Ishikawa (cell line): Measurements from ENCODE around the gene ACHE.

ENCODE experiments used
- CEBPB ChIP-seq: IDR thresholded peaks from 2 replicates; pipeline ENCODE4 v1.6.1; 2012
- CREB1 ChIP-seq: IDR thresholded peaks from 2 replicates; pipeline ENCODE4 v1.6.1; 2012; ENCODE audit warnings: low read depth
- EGR1 ChIP-seq: IDR thresholded peaks from 2 replicates; pipeline ENCODE4 v1.6.1; 2012
- EP300 ChIP-seq: IDR thresholded peaks from 2 replicates; pipeline ENCODE4 v1.6.1; 2012; ENCODE audit warnings: borderline replicate concordance
- FOXM1 ChIP-seq: IDR thresholded peaks from 2 replicates; pipeline ENCODE4 v1.6.1; 2012; ENCODE audit warnings: low read depth, borderline replicate concordance
- NFIC ChIP-seq: IDR thresholded peaks from 2 replicates; pipeline ENCODE4 v1.6.1; 2012
- RAD21 ChIP-seq: IDR thresholded peaks from 2 replicates; pipeline ENCODE4 v1.6.1; 2012; ENCODE audit warnings: low read depth
- TAF1 ChIP-seq: IDR thresholded peaks from 2 replicates; pipeline ENCODE4 v1.6.1; 2012; ENCODE audit warnings: low read depth, mild to moderate bottlenecking
- TCF12 ChIP-seq: IDR thresholded peaks from 2 replicates; pipeline ENCODE4 v1.6.1; 2012; ENCODE audit warnings: low read depth
- TEAD4 ChIP-seq: IDR thresholded peaks from 2 replicates; pipeline ENCODE4 v1.6.1; 2012
- USF1 ChIP-seq: IDR thresholded peaks from 2 replicates; pipeline ENCODE4 v1.6.1; 2012
- YY1 ChIP-seq: IDR thresholded peaks from 2 replicates; pipeline ENCODE4 v1.6.1; 2012; ENCODE audit warnings: low read depth
- ZBTB7A ChIP-seq: IDR thresholded peaks from 2 replicates; pipeline ENCODE4 v1.6.1; 2012; ENCODE audit warnings: low read depth
- TF ChIP-seq, protein P1 (sequence below): IDR thresholded peaks from 2 replicates; pipeline ENCODE4 v1.6.1; 2012; ENCODE audit warnings: low read depth, mild to moderate bottlenecking
- TF ChIP-seq, protein P2 (sequence below): IDR thresholded peaks from 2 replicates; pipeline ENCODE4 v1.6.1; 2012

Gene ACHE

DNA sequence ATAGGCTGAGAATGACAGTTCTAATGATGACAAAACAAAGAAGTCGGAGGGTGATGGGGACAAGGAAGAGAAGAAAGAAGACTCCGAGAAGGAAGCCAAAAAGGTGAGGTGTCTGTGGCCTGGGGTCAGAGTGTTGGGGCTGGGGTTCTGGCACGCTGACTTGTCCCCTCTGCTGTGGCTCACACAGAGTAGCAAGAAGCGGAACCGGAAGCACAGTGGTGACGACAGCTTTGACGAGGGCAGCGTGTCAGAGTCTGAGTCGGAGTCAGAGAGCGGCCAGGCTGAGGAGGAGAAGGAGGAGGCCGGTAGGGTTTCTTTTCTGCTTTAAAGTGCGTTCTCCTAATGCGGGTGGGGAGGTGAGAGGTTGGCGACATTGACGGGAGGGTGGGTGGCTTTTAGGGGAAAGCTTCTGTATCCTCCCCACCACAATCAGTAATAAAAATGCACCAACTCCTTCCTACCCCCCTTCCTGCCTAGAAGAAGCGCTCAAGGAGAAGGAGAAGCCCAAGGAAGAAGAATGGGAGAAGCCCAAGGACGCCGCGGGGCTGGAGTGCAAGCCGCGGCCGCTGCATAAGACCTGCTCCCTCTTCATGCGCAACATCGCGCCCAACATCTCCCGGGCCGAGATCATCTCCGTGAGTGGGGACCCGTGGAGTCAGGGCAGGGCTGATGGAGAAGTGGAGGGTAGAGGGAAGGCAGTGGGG lies 10.8 kb downstream of the ACHE start:
- TF ChIP-seq RAD21 (no peak), EGR1 (no peak), TAF1 (no peak), NFIC (no peak), CEBPB (no peak), TCF12 (no peak), FOXM1 (no peak), CREB1 (no peak), TEAD4 (no peak), USF1 (no peak), YY1 (no peak), ZBTB7A (no peak), EP300 (no peak)
- TF ChIP-seq, protein P1, sequence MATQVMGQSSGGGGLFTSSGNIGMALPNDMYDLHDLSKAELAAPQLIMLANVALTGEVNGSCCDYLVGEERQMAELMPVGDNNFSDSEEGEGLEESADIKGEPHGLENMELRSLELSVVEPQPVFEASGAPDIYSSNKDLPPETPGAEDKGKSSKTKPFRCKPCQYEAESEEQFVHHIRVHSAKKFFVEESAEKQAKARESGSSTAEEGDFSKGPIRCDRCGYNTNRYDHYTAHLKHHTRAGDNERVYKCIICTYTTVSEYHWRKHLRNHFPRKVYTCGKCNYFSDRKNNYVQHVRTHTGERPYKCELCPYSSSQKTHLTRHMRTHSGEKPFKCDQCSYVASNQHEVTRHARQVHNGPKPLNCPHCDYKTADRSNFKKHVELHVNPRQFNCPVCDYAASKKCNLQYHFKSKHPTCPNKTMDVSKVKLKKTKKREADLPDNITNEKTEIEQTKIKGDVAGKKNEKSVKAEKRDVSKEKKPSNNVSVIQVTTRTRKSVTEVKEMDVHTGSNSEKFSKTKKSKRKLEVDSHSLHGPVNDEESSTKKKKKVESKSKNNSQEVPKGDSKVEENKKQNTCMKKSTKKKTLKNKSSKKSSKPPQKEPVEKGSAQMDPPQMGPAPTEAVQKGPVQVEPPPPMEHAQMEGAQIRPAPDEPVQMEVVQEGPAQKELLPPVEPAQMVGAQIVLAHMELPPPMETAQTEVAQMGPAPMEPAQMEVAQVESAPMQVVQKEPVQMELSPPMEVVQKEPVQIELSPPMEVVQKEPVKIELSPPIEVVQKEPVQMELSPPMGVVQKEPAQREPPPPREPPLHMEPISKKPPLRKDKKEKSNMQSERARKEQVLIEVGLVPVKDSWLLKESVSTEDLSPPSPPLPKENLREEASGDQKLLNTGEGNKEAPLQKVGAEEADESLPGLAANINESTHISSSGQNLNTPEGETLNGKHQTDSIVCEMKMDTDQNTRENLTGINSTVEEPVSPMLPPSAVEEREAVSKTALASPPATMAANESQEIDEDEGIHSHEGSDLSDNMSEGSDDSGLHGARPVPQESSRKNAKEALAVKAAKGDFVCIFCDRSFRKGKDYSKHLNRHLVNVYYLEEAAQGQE, result no peak
- TF ChIP-seq, protein P2, sequence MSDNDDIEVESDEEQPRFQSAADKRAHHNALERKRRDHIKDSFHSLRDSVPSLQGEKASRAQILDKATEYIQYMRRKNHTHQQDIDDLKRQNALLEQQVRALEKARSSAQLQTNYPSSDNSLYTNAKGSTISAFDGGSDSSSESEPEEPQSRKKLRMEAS, result no peak

- TF ChIP-seq, protein P2, result no peak
- TF ChIP-seq EGR1 (no peak), CEBPB (no peak), TAF1 (no peak), TCF12 (no peak), TEAD4 (no peak), EP300 (no peak), USF1 (no peak), NFIC (no peak), FOXM1 (no peak), YY1 (no peak), CREB1 (no peak), ZBTB7A (no peak), RAD21 (no peak)
- TF ChIP-seq, protein P1, result no peak
Observed at GRCh38 chr7:100882785-100883526, 12.7 kb downstream of the ACHE start.

DNA sequence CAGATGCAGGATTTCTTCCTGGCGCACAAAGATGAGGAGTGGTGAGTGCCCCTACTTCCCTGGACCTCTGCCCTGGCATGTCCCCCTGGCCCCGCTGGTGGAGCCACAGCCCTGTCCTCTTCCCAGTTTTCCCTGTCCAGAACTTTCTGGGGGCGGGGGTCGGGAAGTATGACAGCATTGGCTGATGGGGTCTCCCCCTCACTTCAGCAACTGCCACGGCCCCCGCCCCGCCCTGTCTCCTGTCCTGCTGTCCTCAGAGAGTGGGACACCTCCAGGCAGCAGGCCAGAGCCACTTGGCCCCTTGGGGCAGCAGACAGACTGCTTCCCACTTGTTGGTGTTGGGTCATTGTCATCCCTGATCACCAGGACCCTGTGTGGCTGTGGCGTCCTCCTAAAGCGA lies 13.5 kb downstream of the ACHE start:
- TF ChIP-seq TCF12 (no peak), ZBTB7A (no peak), RAD21 (no peak), EP300 (no peak), USF1 (no peak), CREB1 (no peak), TEAD4 (no peak), YY1 (no peak), CEBPB (no peak), TAF1 (no peak), NFIC (no peak), EGR1 (no peak), FOXM1 (no peak)
- TF ChIP-seq, protein P2, result no peak
- TF ChIP-seq, protein P1, result no peak
